ENCODE measurements around the gene ADM5. TPM values are rescaled to one million over a fixed set of nuclear protein-coding genes. Genes with fewer than 3 reads are reported as not detected.

Gene ADM5
- polyA plus RNA-seq, 1 donor from 2014 or later: 7.2 TPM

GRCh38 chr19:49699364-49699763, 10.0 kb downstream of the ADM5 start:
- Histone ChIP-seq H4K20me1 (ENCODE audit: insufficient read depth) (no peaks in the 10 kb centered on the region), H3F3A (ENCODE audit: insufficient read depth, low read length, poor library complexity, severe bottlenecking) (no peaks in the 10 kb centered on the region), H3K9me2 (ENCODE audit: insufficient read depth, low read length) (no peaks in the 10 kb centered on the region), H2AFZ (ENCODE audit: low read depth, low read length) (no peak overlapping the region), H3K4me2 (ENCODE audit: low read length) (no peak overlapping the region), H3K9ac (ENCODE audit: low read length) (no peak overlapping the region), H3K27ac (ENCODE audit: low read length) (no peak overlapping the region), H3K36me3 (ENCODE audit: insufficient read depth, low read length) (peaks cover 7% of the 10 kb centered on the region), H3K79me2 (replicated peaks; ENCODE audit: insufficient read depth, low read length) (no peaks in the 10 kb centered on the region), H3K9me3 (ENCODE audit: low read length) (no peaks in the 10 kb centered on the region), H3K4me3 (ENCODE audit: low read length) (no peak overlapping the region), H3K27me3 (ENCODE audit: insufficient read depth, low read depth, low read length) (no peaks in the 10 kb centered on the region)
- TF ChIP-seq TAF1 (IDR thresholded peaks at IDR 0.05; ENCODE audit: low read depth): no peak
- no peak for TF ChIP-seq MXI1 (conservative IDR thresholded peaks at IDR 0.05; ENCODE audit: poor library complexity, severe bottlenecking)
- no peak for TF ChIP-seq SMC3 (conservative IDR thresholded peaks at IDR 0.05; ENCODE audit: poor library complexity)

- no peak for TF ChIP-seq MXI1 (conservative IDR thresholded peaks at IDR 0.05; ENCODE audit: poor library complexity, severe bottlenecking)
- TF ChIP-seq EP300 (conservative IDR thresholded peaks at IDR 0.05; ENCODE audit: poor library complexity, severe bottlenecking): no peak
- TF ChIP-seq SMC3 (conservative IDR thresholded peaks at IDR 0.05; ENCODE audit: poor library complexity): no peak
- TF ChIP-seq REST (IDR thresholded peaks at IDR 0.05; ENCODE audit: borderline replicate concordance): no peak
- TF ChIP-seq TAF1 (IDR thresholded peaks at IDR 0.05; ENCODE audit: low read depth): no peak
- no peak for TF ChIP-seq POLR2AphosphoS5 (IDR thresholded peaks at IDR 0.05)
- H3K4me2 ChIP-seq (ENCODE audit: low read length): no peak overlapping the region
- H3K36me3 ChIP-seq (ENCODE audit: insufficient read depth, low read length): peaks cover 7% of the 10 kb centered on the region
- no peaks in the 10 kb centered on the region for H3F3A ChIP-seq (ENCODE audit: insufficient read depth, low read length, poor library complexity, severe bottlenecking)
- H3K79me2 ChIP-seq (replicated peaks; ENCODE audit: insufficient read depth, low read length): no peaks in the 10 kb centered on the region
- no peak overlapping the region for H3K4me3 ChIP-seq (ENCODE audit: low read length)
- H3K27me3 ChIP-seq (ENCODE audit: insufficient read depth, low read depth, low read length): no peaks in the 10 kb centered on the region
- H4K20me1 ChIP-seq (ENCODE audit: insufficient read depth): no peaks in the 10 kb centered on the region
- H3K9me2 ChIP-seq (ENCODE audit: insufficient read depth, low read length): no peaks in the 10 kb centered on the region
- H3K9ac ChIP-seq (ENCODE audit: low read length): no peak overlapping the region
- no peaks in the 10 kb centered on the region for H3K9me3 ChIP-seq (ENCODE audit: low read length)
- no peak overlapping the region for H2AFZ ChIP-seq (ENCODE audit: low read depth, low read length)
- H3K27ac ChIP-seq (ENCODE audit: low read length): no peak overlapping the region
Observed at GRCh38 chr19:49700563-49700962, 11.2 kb downstream of the ADM5 start.

DNA sequence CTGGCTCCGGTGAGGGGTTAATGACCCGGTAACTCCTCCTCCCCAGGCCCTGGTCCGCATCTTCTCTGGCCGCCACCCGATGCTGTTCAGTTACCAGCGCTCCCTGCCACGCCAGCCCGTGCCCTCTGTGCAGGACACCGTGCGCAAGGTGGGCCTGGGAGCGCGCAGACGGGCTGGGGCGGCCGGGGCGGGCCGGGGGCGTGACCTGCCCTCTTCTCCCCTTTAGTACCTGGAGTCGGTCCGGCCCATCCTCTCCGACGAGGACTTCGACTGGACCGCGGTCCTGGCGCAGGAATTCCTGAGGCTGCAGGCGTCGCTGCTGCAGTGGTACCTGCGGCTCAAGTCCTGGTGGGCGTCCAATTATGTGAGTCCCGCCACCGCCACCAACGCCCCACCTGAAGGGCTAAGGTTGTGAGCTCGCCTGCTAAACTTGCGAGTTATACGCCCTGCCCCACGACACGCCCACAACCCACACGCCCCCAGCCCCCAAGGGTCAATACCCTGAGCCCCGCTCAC, 11.9 kb downstream of the ADM5 start:
- H3K79me2 ChIP-seq (replicated peaks; ENCODE audit: insufficient read depth, low read length): no peaks in the 10 kb centered on the region
- no peak overlapping the region for H2AFZ ChIP-seq (ENCODE audit: low read depth, low read length)
- no peaks in the 10 kb centered on the region for H3K9me3 ChIP-seq (ENCODE audit: low read length)
- no peaks in the 10 kb centered on the region for H3K9me2 ChIP-seq (ENCODE audit: insufficient read depth, low read length)
- H3K27me3 ChIP-seq (ENCODE audit: insufficient read depth, low read depth, low read length): no peaks in the 10 kb centered on the region
- no peaks in the 10 kb centered on the region for H4K20me1 ChIP-seq (ENCODE audit: insufficient read depth)
- no peak overlapping the region for H3K4me2 ChIP-seq (ENCODE audit: low read length)
- H3F3A ChIP-seq (ENCODE audit: insufficient read depth, low read length, poor library complexity, severe bottlenecking): no peaks in the 10 kb centered on the region
- TF ChIP-seq, protein P1, sequence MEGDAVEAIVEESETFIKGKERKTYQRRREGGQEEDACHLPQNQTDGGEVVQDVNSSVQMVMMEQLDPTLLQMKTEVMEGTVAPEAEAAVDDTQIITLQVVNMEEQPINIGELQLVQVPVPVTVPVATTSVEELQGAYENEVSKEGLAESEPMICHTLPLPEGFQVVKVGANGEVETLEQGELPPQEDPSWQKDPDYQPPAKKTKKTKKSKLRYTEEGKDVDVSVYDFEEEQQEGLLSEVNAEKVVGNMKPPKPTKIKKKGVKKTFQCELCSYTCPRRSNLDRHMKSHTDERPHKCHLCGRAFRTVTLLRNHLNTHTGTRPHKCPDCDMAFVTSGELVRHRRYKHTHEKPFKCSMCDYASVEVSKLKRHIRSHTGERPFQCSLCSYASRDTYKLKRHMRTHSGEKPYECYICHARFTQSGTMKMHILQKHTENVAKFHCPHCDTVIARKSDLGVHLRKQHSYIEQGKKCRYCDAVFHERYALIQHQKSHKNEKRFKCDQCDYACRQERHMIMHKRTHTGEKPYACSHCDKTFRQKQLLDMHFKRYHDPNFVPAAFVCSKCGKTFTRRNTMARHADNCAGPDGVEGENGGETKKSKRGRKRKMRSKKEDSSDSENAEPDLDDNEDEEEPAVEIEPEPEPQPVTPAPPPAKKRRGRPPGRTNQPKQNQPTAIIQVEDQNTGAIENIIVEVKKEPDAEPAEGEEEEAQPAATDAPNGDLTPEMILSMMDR (IDR thresholded peaks at IDR 0.05; ENCODE audit: poor library complexity, severe bottlenecking): no peak
- no peak for TF ChIP-seq REST (IDR thresholded peaks at IDR 0.05; ENCODE audit: borderline replicate concordance)
- TF ChIP-seq TAF1 (IDR thresholded peaks at IDR 0.05; ENCODE audit: low read depth): no peak
- TF ChIP-seq EZH2 (IDR thresholded peaks at IDR 0.05; ENCODE audit: borderline replicate concordance, insufficient read depth, low read length, poor library complexity, severe bottlenecking): no peak
- TF ChIP-seq SMC3 (conservative IDR thresholded peaks at IDR 0.05; ENCODE audit: poor library complexity): no peak
- TF ChIP-seq MXI1 (conservative IDR thresholded peaks at IDR 0.05; ENCODE audit: poor library complexity, severe bottlenecking): no peak
- no peak for TF ChIP-seq EP300 (conservative IDR thresholded peaks at IDR 0.05; ENCODE audit: poor library complexity, severe bottlenecking)
- TF ChIP-seq RAD21 (conservative IDR thresholded peaks at IDR 0.05): no peak
- no peak overlapping the region for H3K9ac ChIP-seq (ENCODE audit: low read length)
- H3K4me3 ChIP-seq (ENCODE audit: low read length): no peak overlapping the region
- H3K36me3 ChIP-seq (ENCODE audit: insufficient read depth, low read length): peaks cover 13% of the 10 kb centered on the region
- no peak overlapping the region for H3K27ac ChIP-seq (ENCODE audit: low read length)

Data from neural cell (in vitro differentiated cells).